Measurements from ENCODE around the gene STARD10. TPM values are rescaled to one million over a fixed set of nuclear protein-coding genes. Genes with fewer than 3 reads are reported as not detected.

Gene STARD10
- total and polyA plus RNA-seq, 9 donors, result 39.0 to 84.0 (median 57.9) TPM

DNA sequence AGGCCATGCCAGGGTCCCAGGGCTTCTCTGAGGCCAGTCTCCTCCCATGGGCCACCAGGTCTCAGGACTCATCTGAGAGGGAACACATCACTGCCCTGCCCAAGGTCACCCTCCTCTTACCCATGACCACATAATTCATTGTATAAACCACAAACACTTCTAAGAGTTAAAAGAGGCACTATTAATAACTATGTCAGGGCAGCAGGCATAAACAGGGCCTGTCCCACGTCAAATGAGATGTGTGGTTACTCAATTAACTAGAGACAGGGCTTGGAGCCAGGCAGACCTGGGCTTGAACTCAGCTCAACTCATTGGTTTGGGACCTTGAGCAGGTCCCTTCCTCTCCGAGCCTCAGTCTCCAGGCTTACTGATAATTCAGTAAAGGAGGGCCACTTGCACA is 74.7 kb downstream of the STARD10 start:
- no peak for DNase-seq
- H3K27ac ChIP-seq (ENCODE audit: low read length), result no peak overlapping the region
- peaks cover 25% of the 10 kb centered on the region for H3K36me3 ChIP-seq (ENCODE audit: control insufficient read depth, insufficient read depth, low read length)

DNA sequence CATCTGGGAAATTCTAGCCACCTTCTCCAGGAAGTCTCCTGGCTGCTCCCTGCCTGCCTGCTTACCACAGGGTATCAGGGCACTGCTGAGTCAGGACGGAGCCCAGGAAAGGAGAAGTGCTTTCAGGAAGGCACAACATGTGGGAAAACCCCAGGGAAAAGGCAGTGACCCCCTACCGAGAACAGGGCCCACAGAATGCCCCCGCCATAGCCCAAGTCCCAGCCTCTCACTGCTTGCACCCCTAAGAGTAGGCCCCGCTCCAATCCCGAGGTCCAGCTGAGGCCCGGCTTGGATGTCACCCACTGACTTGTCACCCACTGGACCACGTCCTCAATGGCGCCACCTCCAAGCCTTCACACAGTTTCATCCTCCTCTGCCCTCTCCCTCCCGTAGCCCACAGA is 75.7 kb downstream of the STARD10 start:
- no peaks in the 10 kb centered on the region for H3K9me3 ChIP-seq (replicated peaks; ENCODE audit: control insufficient read depth, low read depth, low read length)
- peaks cover 24% of the 10 kb centered on the region for H3K36me3 ChIP-seq (ENCODE audit: control insufficient read depth, insufficient read depth, low read length)
- DNase-seq, result no peak
- no peaks in the 10 kb centered on the region for H3K27me3 ChIP-seq (ENCODE audit: control insufficient read depth, insufficient read depth, low read length)
- H3K4me1 ChIP-seq (ENCODE audit: control insufficient read depth, insufficient read depth, low read length), result peaks cover 73% of the 10 kb centered on the region
- H3K4me3 ChIP-seq (ENCODE audit: low read length), result no peak overlapping the region
- no peak overlapping the region for H3K27ac ChIP-seq (ENCODE audit: low read length)
- WGBS (ENCODE audit: insufficient coverage), result 80% methylated on average over 9 of the region's 9 CpGs

More for the DNA sequence above, 74.7 kb downstream of the STARD10 start:
- peaks cover 75% of the 10 kb centered on the region for H3K4me1 ChIP-seq (ENCODE audit: control insufficient read depth, insufficient read depth, low read length)
- H3K4me3 ChIP-seq (ENCODE audit: low read length), result no peak overlapping the region
- 22% methylated on average over 2 of the region's 2 CpGs for WGBS (ENCODE audit: insufficient coverage)
- H3K9me3 ChIP-seq (replicated peaks; ENCODE audit: control insufficient read depth, low read depth, low read length), result no peaks in the 10 kb centered on the region
- H3K27me3 ChIP-seq (ENCODE audit: control insufficient read depth, insufficient read depth, low read length), result no peaks in the 10 kb centered on the region

DNA sequence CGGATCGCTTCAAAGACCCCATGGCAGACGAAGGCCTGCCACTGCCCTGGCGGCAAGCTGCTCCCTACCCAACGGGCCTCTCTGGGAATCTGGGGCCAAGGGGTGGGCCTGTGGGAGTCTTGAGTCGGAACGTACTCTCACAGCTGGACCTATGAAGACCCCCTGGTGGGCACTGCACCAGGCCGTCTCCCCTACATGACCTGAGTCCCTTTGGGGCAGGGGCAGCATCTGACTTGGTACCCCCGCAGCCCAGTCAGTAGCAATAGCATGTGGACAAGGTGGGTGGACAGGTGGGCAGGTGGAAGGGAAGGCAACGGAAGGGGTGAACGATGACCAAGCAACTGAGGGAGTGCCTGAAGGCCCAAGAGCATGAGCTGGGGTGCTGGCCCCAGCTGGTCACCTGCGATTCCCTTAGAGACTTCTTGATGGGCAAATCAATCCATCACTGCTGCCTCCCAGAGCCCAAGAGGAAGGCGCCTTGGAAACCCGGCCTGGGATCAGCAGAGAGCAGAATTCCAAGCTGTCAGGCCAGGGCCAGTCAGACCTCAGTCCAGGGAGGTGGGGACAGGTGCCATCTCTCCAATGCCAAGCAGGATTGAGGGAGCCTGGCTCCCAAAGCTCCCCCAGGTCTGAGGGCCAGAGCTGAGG is 76.9 kb downstream of the STARD10 start:
- 71% methylated on average over 10 of the region's 14 CpGs for WGBS (ENCODE audit: insufficient coverage)
- Histone ChIP-seq H3K9me3 (replicated peaks; ENCODE audit: control insufficient read depth, low read depth, low read length) (no peaks in the 10 kb centered on the region), H3K27ac (ENCODE audit: low read length) (peak overlapping the region; percentile 74), H3K4me3 (ENCODE audit: low read length) (no peak overlapping the region), H3K27me3 (ENCODE audit: control insufficient read depth, insufficient read depth, low read length) (no peaks in the 10 kb centered on the region), H3K4me1 (ENCODE audit: control insufficient read depth, insufficient read depth, low read length) (peaks cover 76% of the 10 kb centered on the region), H3K36me3 (ENCODE audit: control insufficient read depth, insufficient read depth, low read length) (peaks cover 30% of the 10 kb centered on the region)
- DNase-seq, result no peak

DNA sequence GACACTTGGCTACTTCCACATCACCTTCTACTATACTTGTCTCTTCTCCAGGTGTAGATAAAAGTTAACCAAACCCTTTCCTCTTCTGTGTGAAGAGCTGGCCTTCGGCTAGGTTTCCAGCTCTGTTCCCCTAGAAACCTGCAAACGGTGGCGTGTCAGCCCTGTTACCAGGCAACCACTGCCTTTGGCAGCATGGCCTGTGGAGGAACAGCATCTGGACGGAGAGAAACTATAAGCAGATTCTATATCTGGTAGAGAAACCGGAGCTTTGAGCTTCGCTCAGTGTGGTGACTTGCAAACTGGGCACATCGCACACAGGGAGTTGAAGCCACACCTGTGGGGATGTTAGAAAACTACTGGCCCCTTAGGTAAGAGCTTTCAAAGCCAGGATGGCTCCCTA is 77.6 kb downstream of the STARD10 start:
- DNase-seq, result peak; percentile 93
- H3K27ac ChIP-seq (ENCODE audit: low read length), result peak overlapping the region; percentile 74
- no peaks in the 10 kb centered on the region for H3K27me3 ChIP-seq (ENCODE audit: control insufficient read depth, insufficient read depth, low read length)
- 21% methylated on average over 6 of the region's 7 CpGs for WGBS (ENCODE audit: insufficient coverage)
- H3K9me3 ChIP-seq (replicated peaks; ENCODE audit: control insufficient read depth, low read depth, low read length), result no peaks in the 10 kb centered on the region
- H3K4me1 ChIP-seq (ENCODE audit: control insufficient read depth, insufficient read depth, low read length), result peaks cover 72% of the 10 kb centered on the region
- H3K4me3 ChIP-seq (ENCODE audit: low read length), result no peak overlapping the region
- H3K36me3 ChIP-seq (ENCODE audit: control insufficient read depth, insufficient read depth, low read length), result peaks cover 36% of the 10 kb centered on the region

DNA sequence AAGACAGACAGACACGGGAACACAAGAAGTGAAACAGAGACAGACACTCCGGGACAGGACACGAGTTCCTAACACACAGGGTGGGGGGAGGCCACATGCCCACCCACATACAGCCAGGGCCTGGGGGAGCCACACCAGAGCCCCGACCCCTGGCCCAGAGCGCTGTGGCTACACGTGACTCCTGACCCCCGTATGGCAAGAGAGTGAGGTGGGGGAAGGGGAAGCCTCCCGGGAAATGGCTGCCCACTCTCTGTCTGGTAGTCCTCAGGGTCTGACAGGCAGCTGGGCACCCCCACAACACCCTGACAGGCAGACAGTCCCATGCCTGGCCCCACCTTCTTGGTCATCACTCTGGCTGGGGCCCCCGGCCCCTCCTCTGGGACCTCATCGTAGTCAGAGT is 81.0 kb downstream of the STARD10 start:
- DNase-seq, result no peak
- Histone ChIP-seq H3K27me3 (ENCODE audit: control insufficient read depth, insufficient read depth, low read length) (no peaks in the 10 kb centered on the region), H3K27ac (ENCODE audit: low read length) (peak overlapping the region; percentile 35), H3K36me3 (ENCODE audit: control insufficient read depth, insufficient read depth, low read length) (peaks cover 60% of the 10 kb centered on the region), H3K4me1 (ENCODE audit: control insufficient read depth, insufficient read depth, low read length) (peaks cover 41% of the 10 kb centered on the region), H3K4me3 (ENCODE audit: low read length) (no peak overlapping the region), H3K9me3 (replicated peaks; ENCODE audit: control insufficient read depth, low read depth, low read length) (no peaks in the 10 kb centered on the region)
- 7% methylated on average over 5 of the region's 10 CpGs for whole genome bisulfite sequencing (ENCODE audit: insufficient coverage)

DNA sequence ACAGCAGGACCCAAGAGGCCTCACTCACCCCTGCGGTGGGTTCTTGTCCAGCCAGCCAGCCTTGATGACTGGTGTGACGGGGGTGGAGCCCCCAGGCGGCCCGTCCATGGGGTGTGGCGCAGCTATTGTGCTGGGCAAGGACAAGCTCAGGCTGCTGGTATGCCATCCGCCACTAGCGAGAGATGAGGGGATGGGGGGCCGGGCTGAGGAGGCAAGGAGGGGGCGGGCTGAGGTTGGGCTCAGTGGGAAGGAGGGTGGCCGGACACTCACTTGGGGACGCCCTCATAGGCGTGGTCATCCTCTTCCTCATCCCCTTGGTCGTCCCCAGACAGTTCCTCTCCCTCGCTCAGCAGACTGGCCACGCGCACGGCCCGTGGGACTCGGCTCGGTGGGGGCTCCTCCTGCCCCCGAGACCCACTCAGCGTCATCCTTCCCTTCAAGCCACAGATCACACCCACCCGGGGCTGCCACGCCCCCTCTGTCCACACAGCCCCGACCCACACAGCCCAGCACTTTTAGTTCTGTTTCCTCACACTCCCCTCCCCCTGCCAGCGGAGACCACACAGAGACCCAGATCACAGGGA is 81.6 kb downstream of the STARD10 start:
- Histone ChIP-seq H3K4me3 (ENCODE audit: low read length) (no peak overlapping the region), H3K36me3 (ENCODE audit: control insufficient read depth, insufficient read depth, low read length) (peaks cover 61% of the 10 kb centered on the region), H3K4me1 (ENCODE audit: control insufficient read depth, insufficient read depth, low read length) (peaks cover 39% of the 10 kb centered on the region), H3K27ac (ENCODE audit: low read length) (peak overlapping the region; percentile 35), H3K9me3 (replicated peaks; ENCODE audit: control insufficient read depth, low read depth, low read length) (no peaks in the 10 kb centered on the region), H3K27me3 (ENCODE audit: control insufficient read depth, insufficient read depth, low read length) (no peaks in the 10 kb centered on the region)
- DNase-seq, result peak; percentile 76
- WGBS (ENCODE audit: insufficient coverage), result 33% methylated on average over 21 of the region's 26 CpGs

DNA sequence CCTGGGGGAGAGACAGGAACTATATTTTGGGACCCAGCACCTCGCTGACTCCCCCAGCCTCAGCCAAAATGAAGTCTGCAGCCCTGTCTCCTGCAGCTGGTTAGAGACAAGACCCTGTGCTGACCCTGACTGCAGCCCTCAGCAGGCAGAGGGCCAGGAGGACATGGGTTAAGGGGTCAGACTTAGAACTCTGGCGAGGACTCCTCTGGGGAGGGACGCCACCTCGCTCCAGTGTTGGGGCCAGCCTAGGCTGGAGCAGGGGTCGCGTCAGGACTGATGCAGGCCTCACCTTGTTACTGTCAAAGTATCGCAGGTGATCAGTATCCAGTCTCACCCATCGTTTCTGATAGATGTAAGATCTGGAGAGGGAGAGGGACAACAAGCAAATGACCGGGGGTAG is 82.7 kb downstream of the STARD10 start:
- Histone ChIP-seq H3K27ac (ENCODE audit: low read length) (no peak overlapping the region), H3K36me3 (ENCODE audit: control insufficient read depth, insufficient read depth, low read length) (peaks cover 67% of the 10 kb centered on the region)
- 87% methylated on average over 8 of the region's 9 CpGs for WGBS (ENCODE audit: insufficient coverage)

DNA sequence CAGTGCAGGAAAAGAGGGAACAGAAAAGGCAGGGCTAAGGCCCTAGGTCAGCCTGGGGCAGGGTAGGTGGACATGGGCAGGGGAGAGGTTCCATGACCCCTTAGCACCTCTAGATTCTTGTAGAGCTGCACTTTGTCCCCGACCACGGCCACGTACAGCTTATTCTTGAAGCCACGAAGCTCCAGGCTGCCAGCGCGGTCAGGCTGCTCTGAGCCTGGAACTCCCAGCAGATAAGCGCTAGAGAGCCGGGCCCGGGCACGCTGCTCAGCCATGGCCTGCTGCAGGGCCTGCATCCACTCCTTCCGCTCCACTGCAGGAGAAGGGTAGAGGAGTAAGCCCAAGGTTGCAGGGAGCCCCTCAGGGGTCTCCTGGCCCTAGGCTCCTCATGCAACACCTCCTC is 83.6 kb downstream of the STARD10 start:
- no peak for DNase-seq
- H3K9me3 ChIP-seq (replicated peaks; ENCODE audit: control insufficient read depth, low read depth, low read length), result no peaks in the 10 kb centered on the region
- H3K4me1 ChIP-seq (ENCODE audit: control insufficient read depth, insufficient read depth, low read length), result peaks cover 27% of the 10 kb centered on the region
- H3K4me3 ChIP-seq (ENCODE audit: low read length), result no peak overlapping the region
- H3K27ac ChIP-seq (ENCODE audit: low read length), result no peak overlapping the region
- peaks cover 75% of the 10 kb centered on the region for H3K36me3 ChIP-seq (ENCODE audit: control insufficient read depth, insufficient read depth, low read length)
- 85% methylated on average over 5 of the region's 11 CpGs for WGBS (ENCODE audit: insufficient coverage)
- H3K27me3 ChIP-seq (ENCODE audit: control insufficient read depth, insufficient read depth, low read length), result no peaks in the 10 kb centered on the region

More for the DNA sequence above, 82.7 kb downstream of the STARD10 start:
- Histone ChIP-seq H3K9me3 (replicated peaks; ENCODE audit: control insufficient read depth, low read depth, low read length) (no peaks in the 10 kb centered on the region), H3K4me3 (ENCODE audit: low read length) (no peak overlapping the region), H3K4me1 (ENCODE audit: control insufficient read depth, insufficient read depth, low read length) (peaks cover 29% of the 10 kb centered on the region), H3K27me3 (ENCODE audit: control insufficient read depth, insufficient read depth, low read length) (no peaks in the 10 kb centered on the region)
- no peak for DNase-seq

DNA sequence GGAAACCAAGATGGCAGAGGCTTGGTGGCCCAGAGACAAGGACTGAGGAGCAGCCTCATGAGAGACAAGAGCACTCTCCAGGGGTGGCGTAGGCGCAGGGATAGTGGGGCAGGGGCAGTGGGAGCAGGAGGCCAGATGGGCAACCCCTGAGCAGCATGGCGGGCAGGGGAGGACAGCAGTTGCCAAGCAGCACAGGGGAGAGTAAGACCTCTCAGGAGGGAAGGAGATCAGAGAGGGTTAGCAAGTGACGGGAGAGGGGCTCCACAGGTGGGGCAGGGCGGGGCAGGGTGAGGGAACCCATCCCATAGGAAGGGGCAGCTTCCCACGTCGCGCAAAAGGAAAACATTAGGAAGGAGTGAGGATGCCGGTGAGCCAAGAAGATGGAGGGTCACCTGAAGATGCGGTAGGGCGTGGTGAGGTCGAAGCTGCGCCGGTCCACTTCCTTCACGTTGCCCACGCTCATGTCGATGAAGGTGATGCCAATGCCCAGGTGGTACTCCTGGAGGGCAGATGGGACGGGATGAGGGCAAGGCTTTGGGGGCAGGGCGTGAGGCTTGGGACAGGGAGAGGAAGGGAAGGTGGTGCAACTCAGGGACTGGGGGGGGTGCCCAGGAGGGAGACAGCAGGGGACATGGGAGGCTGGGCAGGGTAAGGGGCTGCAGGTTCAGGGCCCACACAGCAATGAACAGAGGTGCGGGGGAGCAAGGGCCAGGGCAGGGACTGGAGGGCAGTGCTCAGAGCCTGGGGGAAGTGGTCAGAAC is 84.2 kb downstream of the STARD10 start:
- no peaks in the 10 kb centered on the region for H3K27me3 ChIP-seq (ENCODE audit: control insufficient read depth, insufficient read depth, low read length)
- 92% methylated on average over 20 of the region's 20 CpGs for WGBS (ENCODE audit: insufficient coverage)
- peaks cover 25% of the 10 kb centered on the region for H3K4me1 ChIP-seq (ENCODE audit: control insufficient read depth, insufficient read depth, low read length)
- no peaks in the 10 kb centered on the region for H3K9me3 ChIP-seq (replicated peaks; ENCODE audit: control insufficient read depth, low read depth, low read length)
- DNase-seq, result no peak
- H3K36me3 ChIP-seq (ENCODE audit: control insufficient read depth, insufficient read depth, low read length), result peaks cover 72% of the 10 kb centered on the region
- no peak overlapping the region for H3K4me3 ChIP-seq (ENCODE audit: low read length)
- no peak overlapping the region for H3K27ac ChIP-seq (ENCODE audit: low read length)

DNA sequence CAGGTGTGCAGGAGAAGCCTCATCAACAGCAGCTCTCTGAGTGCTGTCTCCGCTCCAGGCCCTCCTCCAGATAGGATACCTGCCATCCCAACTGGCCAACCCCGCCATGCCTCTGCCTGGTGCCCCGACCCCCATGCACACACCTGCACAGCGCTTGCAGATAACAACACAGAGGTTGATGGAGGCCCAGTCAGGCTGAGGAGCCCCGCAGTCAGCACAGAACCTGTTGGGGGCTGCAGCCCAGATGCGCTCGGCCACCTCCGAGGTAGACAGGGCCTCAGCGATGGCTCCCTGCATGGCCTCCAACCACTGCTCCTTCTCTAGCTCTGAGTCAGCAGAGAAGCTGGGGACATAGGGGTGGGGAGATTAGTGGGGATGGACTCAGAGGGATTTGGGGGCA is 86.8 kb downstream of the STARD10 start:
- WGBS (ENCODE audit: insufficient coverage), result 100% methylated on average over 8 of the region's 9 CpGs
- Histone ChIP-seq H3K27ac (ENCODE audit: low read length) (no peak overlapping the region), H3K4me3 (ENCODE audit: low read length) (no peak overlapping the region), H3K9me3 (replicated peaks; ENCODE audit: control insufficient read depth, low read depth, low read length) (no peaks in the 10 kb centered on the region), H3K27me3 (ENCODE audit: control insufficient read depth, insufficient read depth, low read length) (no peaks in the 10 kb centered on the region), H3K36me3 (ENCODE audit: control insufficient read depth, insufficient read depth, low read length) (peaks cover 71% of the 10 kb centered on the region), H3K4me1 (ENCODE audit: control insufficient read depth, insufficient read depth, low read length) (peaks cover 37% of the 10 kb centered on the region)
- no peak for DNase-seq
